GM12878 (cell line): ENCODE measurements around the gene NAT10. TPM values are rescaled to one million over a fixed set of nuclear protein-coding genes. Genes with fewer than 3 reads are reported as not detected.

ENCODE experiments used
- ATAC-seq: fragments of 200-7000 bp; cut with Tn5 transposase; 3 replicates; pipeline ENCODE4 v1.9.1; 2020; ENCODE audit warnings: mild to moderate bottlenecking, moderate library complexity
- BruUV-seq: library from RNA; stranded (reverse); fragments of 400-500 nt; replicated peaks from 2 replicates; lab custom pipeline; 2021; lab: Mats Ljungman, UMichigan
- CTCF ChIA-PET: fragments of 300-600 bp; sonication (Branson Sonifier 250); formaldehyde crosslinking; extraction: SDS; loops from one replicate; lab custom pipeline; 2021; ENCODE audit warnings: inconsistent platforms; lab: Yijun Ruan, JAX
- POLR2A ChIA-PET: fragments of 350-600 bp; formaldehyde crosslinking; extraction: SDS; loops from one replicate; lab custom pipeline; 2021; ENCODE audit warnings: inconsistent platforms; lab: Charles Lee
- RAD21 ChIA-PET: fragments of 300-600 bp; sonication (Branson Sonifier 250); formaldehyde crosslinking; loops from one replicate; lab custom pipeline; 2023; ENCODE audit warnings: antibody characterized with exemption; ENCODE audit not compliant: unreplicated experiment; lab: Charles Lee
- SMC1A ChIA-PET: fragments of 300-600 bp; sonication (Branson Sonifier 250); formaldehyde crosslinking; loops from one replicate; lab custom pipeline; 2023; ENCODE audit not compliant: unreplicated experiment, uncharacterized antibody; lab: Charles Lee
- DNase-seq: peaks from one replicate; pipeline ENCODE4 v3.0.0-alpha.2; 2011; ENCODE audit warnings: low read depth, low spot score
- FAIRE-seq: peaks from 3 replicates; lab custom pipeline; 2011; peaks lifted over from hg19 to GRCh38; lab: Jason Lieb, UNC
- H2AFZ ChIP-seq: 2 replicates; pipeline ENCODE4 v1.6.0; 2011; ENCODE audit warnings: low read depth, low read length, control low read depth; ENCODE audit not compliant: control insufficient read depth
- H3K27ac ChIP-seq: 2 replicates; pipeline ENCODE4 v1.5.1; 2011; ENCODE audit warnings: control low read depth; ENCODE audit not compliant: control insufficient read depth, insufficient read depth
- H3K27me3 ChIP-seq, 2 experiments: replicated peaks in 1 of 2; 2 replicates each; pipeline versions ENCODE4 v1.6.0 to v1.6.1; 2011; ENCODE audit warnings: low read length in 1 of 2; ENCODE audit not compliant: control insufficient read depth in 2 of 2, insufficient read depth in 2 of 2
- H3K36me3 ChIP-seq, 2 experiments: 2 replicates each; pipeline ENCODE4 v1.5.1; 2011; ENCODE audit warnings: low read length in 1 of 2; ENCODE audit not compliant: control insufficient read depth in 2 of 2, insufficient read depth in 2 of 2
- H3K4me1 ChIP-seq: 2 replicates; pipeline ENCODE4 v1.6.1; 2011; ENCODE audit warnings: mild to moderate bottlenecking, low read length, moderate library complexity, mixed read lengths; ENCODE audit not compliant: control insufficient read depth, insufficient read depth
- H3K4me2 ChIP-seq: 2 replicates; pipeline ENCODE4 v1.6.0; 2011; ENCODE audit warnings: control low read depth; ENCODE audit not compliant: control insufficient read depth, insufficient read depth
- H3K4me3 ChIP-seq: fragments of 200-600 bp; sonication (generic); 2 replicates; pipeline ENCODE4 v1.5.1; 2016
- H3K79me2 ChIP-seq: 2 replicates; pipeline ENCODE4 v1.6.0; 2011; ENCODE audit warnings: low read length; ENCODE audit not compliant: control insufficient read depth, insufficient read depth
- H3K9ac ChIP-seq: 2 replicates; pipeline ENCODE4 v1.8.0; 2011; ENCODE audit warnings: low read length, control low read depth, mixed read lengths; ENCODE audit not compliant: control insufficient read depth, insufficient read depth
- H3K9me3 ChIP-seq: replicated peaks from 3 replicates; pipeline ENCODE4 v1.5.1; 2011; ENCODE audit warnings: mild to moderate bottlenecking, low read length; ENCODE audit not compliant: control insufficient read depth, insufficient read depth
- H4K20me1 ChIP-seq: 2 replicates; pipeline ENCODE4 v1.6.0; 2011; ENCODE audit not compliant: control insufficient read depth, insufficient read depth
- ATF2 ChIP-seq: IDR thresholded peaks from 2 replicates; pipeline ENCODE4 v1.6.1; 2012; ENCODE audit warnings: low read length, inconsistent platforms
- CBX3 ChIP-seq: fragments of 200-600 bp; sonication (generic); IDR thresholded peaks from 2 replicates; pipeline ENCODE4 v1.6.1; 2016; ENCODE audit warnings: low read depth, borderline replicate concordance
- ELK1 ChIP-seq: IDR thresholded peaks from 2 replicates; pipeline ENCODE4 v1.6.1; 2012; ENCODE audit warnings: low read depth, low read length, improper control_type of control experiment
- EP300 ChIP-seq, 2 experiments: fragments of 150-350 bp in 1 of 2; IDR thresholded peaks; 2 replicates each; pipeline ENCODE4 v1.6.1; 2011 to 2012; ENCODE audit warnings: low read depth in 2 of 2, low read length in 2 of 2, borderline replicate concordance in 1 of 2, improper control_type of control experiment in 1 of 2, inconsistent platforms in 1 of 2; ENCODE audit not compliant: control insufficient read depth in 1 of 2
- HDAC6 ChIP-seq: fragments of 200-600 bp; sonication (generic); IDR thresholded peaks from one replicate; pipeline ENCODE4 v1.8.0; 2017; ENCODE audit warnings: antibody characterized with exemption; ENCODE audit not compliant: unreplicated experiment
- MTA2 ChIP-seq: fragments of 450-650 bp; IDR thresholded peaks from 2 replicates; pipeline ENCODE4 v1.6.1; 2016; ENCODE audit warnings: low read depth, mild to moderate bottlenecking, moderate library complexity
- MXI1 ChIP-seq: fragments of 150-350 bp; IDR thresholded peaks from 2 replicates; pipeline ENCODE4 v1.6.1; 2011; ENCODE audit warnings: low read depth, mild to moderate bottlenecking, inconsistent platforms, low read length, improper control_type of control experiment
- PML ChIP-seq: IDR thresholded peaks from 2 replicates; pipeline ENCODE4 v1.6.1; 2012; ENCODE audit warnings: low read length, inconsistent platforms
- POLR2A ChIP-seq: IDR thresholded peaks from 2 replicates; pipeline ENCODE4 v1.6.1; 2011; ENCODE audit warnings: low read depth, mild to moderate bottlenecking, low read length
- ZNF274 ChIP-seq: IDR thresholded peaks from one replicate; pipeline ENCODE4 v1.8.0; 2011; ENCODE audit not compliant: insufficient read length, insufficient read depth
- WGBS: methylation state at CpG from one replicate; pipeline ENCODE4 v1.1.6; 2016; ENCODE audit warnings: low lambda C conversion rate; ENCODE audit not compliant: insufficient replicate concordance, insufficient coverage; ENCODE audit errors: missing lambda C conversion rate; 5-methylcytosine and 5-hydroxymethylcytosine counted together
- in situ Hi-C: fragments of 300-500 bp; cut with MboI; formaldehyde crosslinking; loops from 9 replicates; pipeline ENCODE4 v1.14.3; 2018; ENCODE audit warnings: mixed read lengths
- intact Hi-C: fragments of 100-400 bp; cut with micrococcal nuclease; formaldehyde crosslinking; loops from one replicate; pipeline ENCODE4 v1.14.2; 2022; ENCODE audit not compliant: unreplicated experiment
- polyA plus RNA-seq, 11 experiments: library from polyadenylated mRNA; depleted of rRNA in 4 of 11; unstranded in 6 of 11; stranded (reverse) in 5 of 11; fragments of >200 nt; fragmentation: Nextera tagmentation in 4 of 11; fragmentation: Illumina TruSeq in 1 of 11; extraction: Ambion mirVana in 4 of 11; extraction: Trizol in 1 of 11; gene quantifications; 1 replicate in 1 of 11; 2 replicates in 10 of 11; pipeline versions ENCODE4 v1.2.1 to v1.2.3, GENCODE V29; 2011 to 2016; ENCODE audit warnings: inconsistent platforms in 2 of 11, missing spikeins in 2 of 11, low read depth in 1 of 11
- total RNA-seq, 4 experiments: library from RNA; depleted of rRNA in 3 of 4; stranded (reverse); fragments of >200 nt in 3 of 4; fragmentation: Illumina TruSeq in 1 of 4; extraction: Trizol in 1 of 4; gene quantifications; 2 replicates each; pipeline versions ENCODE4 v1.2.1 to v1.2.3, GENCODE V29; 2013 to 2021
- TF ChIP-seq, protein P1 (sequence below): fragments of 450-650 bp; IDR thresholded peaks from 2 replicates; pipeline ENCODE4 v1.6.1; 2017; ENCODE audit warnings: antibody characterized with exemption, mild to moderate bottlenecking, moderate library complexity

NAT10 gene
- total and polyA plus RNA-seq, 10 of the 15 experiments (the other 5 are each of a cell fraction or from before 2014, with no cell fraction given): 45.1 to 95.5 (median 72.8) TPM

- TF ChIP-seq, protein P1, sequence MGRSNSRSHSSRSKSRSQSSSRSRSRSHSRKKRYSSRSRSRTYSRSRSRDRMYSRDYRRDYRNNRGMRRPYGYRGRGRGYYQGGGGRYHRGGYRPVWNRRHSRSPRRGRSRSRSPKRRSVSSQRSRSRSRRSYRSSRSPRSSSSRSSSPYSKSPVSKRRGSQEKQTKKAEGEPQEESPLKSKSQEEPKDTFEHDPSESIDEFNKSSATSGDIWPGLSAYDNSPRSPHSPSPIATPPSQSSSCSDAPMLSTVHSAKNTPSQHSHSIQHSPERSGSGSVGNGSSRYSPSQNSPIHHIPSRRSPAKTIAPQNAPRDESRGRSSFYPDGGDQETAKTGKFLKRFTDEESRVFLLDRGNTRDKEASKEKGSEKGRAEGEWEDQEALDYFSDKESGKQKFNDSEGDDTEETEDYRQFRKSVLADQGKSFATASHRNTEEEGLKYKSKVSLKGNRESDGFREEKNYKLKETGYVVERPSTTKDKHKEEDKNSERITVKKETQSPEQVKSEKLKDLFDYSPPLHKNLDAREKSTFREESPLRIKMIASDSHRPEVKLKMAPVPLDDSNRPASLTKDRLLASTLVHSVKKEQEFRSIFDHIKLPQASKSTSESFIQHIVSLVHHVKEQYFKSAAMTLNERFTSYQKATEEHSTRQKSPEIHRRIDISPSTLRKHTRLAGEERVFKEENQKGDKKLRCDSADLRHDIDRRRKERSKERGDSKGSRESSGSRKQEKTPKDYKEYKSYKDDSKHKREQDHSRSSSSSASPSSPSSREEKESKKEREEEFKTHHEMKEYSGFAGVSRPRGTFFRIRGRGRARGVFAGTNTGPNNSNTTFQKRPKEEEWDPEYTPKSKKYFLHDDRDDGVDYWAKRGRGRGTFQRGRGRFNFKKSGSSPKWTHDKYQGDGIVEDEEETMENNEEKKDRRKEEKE: no peak
- TF ChIP-seq CBX3 (no peak), ATF2 (no peak)
These were observed 49.8 kb downstream of the NAT10 start (continued) for GRCh38 chr11:34155057-34155756.

- Histone ChIP-seq H3K4me1 (peaks cover 21% of the 10 kb centered on the region), H3K27ac (no peak overlapping the region), H3K4me2 (no peak overlapping the region), H3K27me3 (no peaks in the 10 kb centered on the region), H3K9ac (no peak overlapping the region), H3K9me3 (no peaks in the 10 kb centered on the region), H3K4me3 (no peak overlapping the region), H3K36me3 (peaks cover 3 to 4% of the 10 kb centered on the region in 2 experiments; a peak in 2 of 4 replicates), H3K79me2 (no peaks in the 10 kb centered on the region), H2AFZ (no peak overlapping the region), H4K20me1 (no peaks in the 10 kb centered on the region)
- FAIRE-seq (no peak), ATAC-seq (no peak), DNase-seq (no peak)
- intact Hi-C loops (no loop called here), in situ Hi-C loops (loop anchor here (25.0 kb wide), 1 partner anchor 332 kb away; no protein-coding TSS in a partner anchor)
- TF ChIP-seq MTA2 (no peak), EP300 (IDR thresholded peaks at IDR 0.05; ENCODE audit: borderline replicate concordance in 1 of 2, control insufficient read depth in 1 of 2, low read depth in 2 of 2, low read length in 2 of 2) (no peak), ELK1 (no peak), PML (no peak), HDAC6 (no peak), ZNF274 (no peak), MXI1 (no peak), POLR2A (0 out of 2 replicates have a peak, but pooled peaks have one; percentile 23)
- no TSS peak for BruUV-seq
- ChIA-PET RAD21 (no interaction called here), SMC1A (interaction anchor here (3.3 kb wide), 1 partner anchor 11 kb away, joined by 14 read pairs; no protein-coding TSS in a partner anchor), POLR2A (interaction anchor here (0.5 kb wide), 2 partner anchors 14 to 1760 kb away, joined by 3 to 5 read pairs; no protein-coding TSS in a partner anchor), CTCF (interaction anchor here (1.6 to 3.6 kb wide), 2 partner anchors 16 to 18 kb away, joined by 4 to 14 read pairs; no protein-coding TSS in a partner anchor)
- WGBS: 97% methylated on average over 2 of the region's 2 CpGs
These were observed 50.3 kb downstream of the NAT10 start for GRCh38 chr11:34155757-34156062.
